Daoy (cell line): ENCODE data around the gene SAMD11. TPM values are rescaled to one million over a fixed set of nuclear protein-coding genes. Genes with fewer than 3 reads are reported as not detected.
"Not testable (repeated sequence)": the region's sequence is repeated elsewhere in the genome, so short reads cannot be mapped to it uniquely, and the experiment has no call there.

Experiments
- DNase-seq: peaks from one replicate; pipeline ENCODE4 v3.0.0-alpha.2; 2015; ENCODE audit warnings: low read depth
- total RNA-seq: library from RNA; depleted of rRNA; stranded (reverse); fragments of >200 nt; shearing (Covaris generic); gene quantifications from 2 replicates; pipeline ENCODE4 v1.2.3, GENCODE V29; 2014

SAMD11 gene
- total RNA-seq, 1 experiment from 2014 or later = 24.3 TPM

- peak; percentile 88 for DNase-seq
Measured at GRCh38 chr1:975896-976683, 52.4 kb downstream of the SAMD11 start.

DNA sequence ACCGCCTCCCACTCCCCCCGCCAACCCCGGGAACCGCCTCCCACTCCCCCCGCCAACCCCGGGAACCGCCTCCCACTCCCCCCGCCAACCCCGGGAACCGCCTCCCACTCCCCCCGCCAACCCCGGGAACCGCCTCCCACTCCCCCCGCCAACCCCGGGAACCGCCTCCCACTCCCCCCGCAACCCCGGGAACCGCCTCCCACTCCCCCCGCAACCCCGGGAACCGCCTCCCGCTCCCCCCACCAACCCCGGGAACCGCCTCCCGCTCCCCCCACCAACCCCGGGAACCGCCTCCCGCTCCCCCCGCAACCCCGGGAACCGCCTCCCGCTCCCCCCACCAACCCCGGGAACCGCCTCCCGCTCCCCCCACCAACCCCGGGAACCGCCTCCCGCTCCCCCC lies 53.1 kb downstream of the SAMD11 start:
- DNase-seq = not testable (repeated sequence)

GRCh38 chr1:978069-978834 lies 54.5 kb downstream of the SAMD11 start:
- DNase-seq = no peak

GRCh38 chr1:978835-979743 lies 55.4 kb downstream of the SAMD11 start:
- DNase-seq = no peak

DNA sequence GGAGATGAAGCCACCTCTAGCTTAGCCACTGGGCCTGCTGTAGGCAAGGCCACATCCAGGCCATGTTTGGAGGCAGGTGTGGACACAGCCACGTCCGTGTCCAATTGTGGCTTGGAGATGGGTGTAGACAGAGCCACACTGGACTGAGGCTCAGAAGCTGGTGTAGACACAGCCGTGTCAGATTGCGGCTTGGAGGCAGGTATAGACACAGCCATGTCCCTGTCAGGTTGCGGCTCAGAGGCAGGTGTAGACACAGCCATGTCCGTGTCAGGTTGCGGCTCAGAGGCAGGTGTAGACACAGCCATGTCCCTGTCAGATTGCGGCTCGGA lies 56.0 kb downstream of the SAMD11 start:
- DNase-seq = no peak

- DNase-seq = no peak
Measured at GRCh38 chr1:980137-980571, 56.4 kb downstream of the SAMD11 start.

GRCh38 chr1:980602-981395 lies 57.1 kb downstream of the SAMD11 start:
- no peak for DNase-seq

- DNase-seq = no peak
Measured at GRCh38 chr1:981491-981954, 57.8 kb downstream of the SAMD11 start.

DNA sequence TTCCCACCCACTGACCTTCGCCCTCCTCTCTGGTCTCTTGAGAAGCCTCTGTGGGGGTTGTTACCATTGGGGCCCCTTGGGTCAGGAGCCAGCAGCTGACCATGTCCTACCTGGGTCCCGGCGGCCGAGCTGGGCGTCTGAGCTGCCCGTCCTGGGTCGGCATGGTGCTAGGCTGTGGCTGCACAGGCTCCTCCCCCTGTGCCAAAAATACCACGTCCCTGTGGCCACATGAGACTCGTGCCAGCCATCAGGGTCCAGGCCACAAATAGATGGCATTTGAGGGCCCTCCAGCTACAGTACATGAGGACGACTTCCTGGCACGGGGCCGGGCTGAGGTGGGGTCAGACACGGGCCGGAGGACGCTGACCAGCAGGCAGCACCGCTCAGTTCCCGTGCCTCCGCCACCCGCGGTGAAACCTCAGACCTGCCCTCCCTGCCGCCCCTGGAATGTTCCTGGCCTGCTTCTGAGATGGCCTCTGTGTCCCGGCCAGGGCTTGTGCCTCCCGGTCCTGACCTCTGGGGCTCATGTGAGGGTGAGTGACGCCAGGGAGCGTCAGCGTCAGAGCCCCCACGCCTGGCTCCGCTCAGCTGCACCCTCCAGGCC lies 58.3 kb downstream of the SAMD11 start, which contains the start of gene PERM1:
PERM1 (minus strand) TSS at position 139 of the 604 bp plus-strand sequence. CDS start 1,064 bp downstream, outside the sequence.
- no peak for DNase-seq

DNA sequence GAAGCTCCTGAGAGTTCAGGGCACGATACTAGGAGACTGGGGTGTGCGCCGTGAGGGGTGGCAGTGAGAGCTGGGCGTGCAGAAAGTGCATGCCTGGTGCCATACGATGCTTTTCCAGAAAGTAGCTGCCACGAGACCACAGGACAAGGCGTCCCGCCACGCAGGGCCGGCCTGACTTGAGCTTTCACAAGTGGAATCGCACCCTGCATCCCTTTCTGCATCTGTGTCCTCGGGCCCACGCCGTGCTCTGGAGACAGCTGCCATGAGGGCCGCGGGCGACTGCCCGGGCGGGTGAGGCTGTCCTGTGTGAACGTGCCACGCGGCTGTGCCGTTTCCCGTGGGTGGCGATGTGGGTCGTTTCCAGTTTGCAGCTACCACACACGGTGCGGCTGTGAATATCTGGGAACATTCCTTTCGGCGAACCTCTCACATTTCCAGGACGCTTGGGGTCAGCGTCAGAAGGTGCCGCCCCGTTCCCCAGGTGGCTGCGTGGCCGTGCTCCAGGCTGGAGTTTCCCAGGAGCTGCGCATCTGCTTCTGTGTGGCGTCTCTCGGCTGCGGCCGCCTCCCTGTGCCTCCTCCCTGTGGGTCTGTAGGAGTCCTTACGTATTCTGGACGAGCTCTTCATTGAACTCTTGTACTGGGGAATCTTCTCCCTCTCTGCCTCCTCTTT lies 59.2 kb downstream of the SAMD11 start:
- peak; percentile 35 for DNase-seq

DNA sequence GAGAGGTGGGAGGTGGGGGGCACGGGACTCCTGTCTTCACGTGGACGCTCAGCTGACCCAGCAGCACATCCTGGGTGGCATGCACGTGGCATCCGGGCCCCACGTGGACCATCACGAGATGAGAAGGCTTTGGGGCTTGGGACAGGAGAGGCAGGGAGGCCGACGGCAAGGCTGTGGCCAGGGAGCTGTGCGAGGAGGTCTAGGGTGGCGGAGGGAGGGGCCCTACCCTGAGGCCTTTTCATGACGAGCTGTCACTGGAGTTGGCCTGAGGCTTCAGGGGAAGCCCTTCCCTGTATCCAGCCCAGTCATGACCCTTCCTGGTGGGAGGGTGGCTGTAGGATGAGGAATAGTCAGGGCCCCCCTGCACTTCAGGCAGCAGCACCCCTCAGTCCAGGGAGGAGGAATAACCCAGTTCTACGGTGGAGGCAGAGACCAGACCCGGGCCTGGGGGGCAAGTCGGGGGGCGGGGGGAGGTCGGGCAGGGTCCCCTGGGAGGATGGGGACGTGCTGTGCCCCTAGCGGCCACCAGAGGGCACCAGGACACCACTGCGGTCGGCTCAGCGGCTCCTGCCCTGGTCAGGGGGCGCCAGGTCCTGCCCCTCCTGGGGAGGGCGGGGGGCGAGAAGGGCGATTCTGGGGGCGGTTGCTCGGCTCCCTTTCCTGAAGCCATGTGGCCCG lies 60.2 kb downstream of the SAMD11 start:
- peak; percentile 54 for DNase-seq

DNA sequence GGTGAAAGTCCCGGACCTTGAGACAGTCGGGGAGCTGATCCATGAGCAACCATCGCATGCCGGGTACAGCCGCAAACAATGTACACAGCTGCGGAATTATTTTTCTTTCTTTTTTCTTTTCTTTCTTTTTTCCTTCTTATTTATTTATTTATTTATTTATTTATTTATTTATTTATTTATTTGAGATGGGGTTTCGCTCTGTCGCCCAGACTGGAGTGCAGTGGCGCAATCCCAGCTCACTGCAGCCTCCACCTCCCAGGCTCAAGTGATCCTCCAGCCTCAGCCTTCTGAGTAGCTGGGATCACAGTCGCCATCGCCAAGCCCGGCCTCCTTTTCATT lies 60.7 kb downstream of the SAMD11 start:
- DNase-seq = no peak

DNA sequence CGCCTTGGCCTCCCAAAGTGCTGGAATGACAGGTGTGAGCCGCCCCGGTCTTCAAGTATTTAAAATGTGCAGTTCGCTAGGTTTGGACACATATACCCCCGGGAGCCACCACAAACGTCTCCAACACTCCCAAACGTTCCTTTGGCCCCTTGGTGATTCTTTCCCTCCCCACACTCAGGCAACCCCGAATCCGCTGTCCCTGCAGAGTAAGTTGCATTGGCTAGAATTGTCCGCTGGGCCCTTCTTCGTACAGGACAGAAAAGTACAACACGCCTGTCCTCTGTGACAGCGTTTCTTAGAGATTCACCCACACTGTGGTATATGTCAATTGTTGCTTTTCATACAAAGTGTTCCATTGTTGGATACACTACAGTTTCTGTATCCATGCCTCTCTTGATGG lies 61.4 kb downstream of the SAMD11 start:
- no peak for DNase-seq

- DNase-seq = not testable (repeated sequence)
Measured at GRCh38 chr1:988061-988460, 64.3 kb downstream of the SAMD11 start.

DNA sequence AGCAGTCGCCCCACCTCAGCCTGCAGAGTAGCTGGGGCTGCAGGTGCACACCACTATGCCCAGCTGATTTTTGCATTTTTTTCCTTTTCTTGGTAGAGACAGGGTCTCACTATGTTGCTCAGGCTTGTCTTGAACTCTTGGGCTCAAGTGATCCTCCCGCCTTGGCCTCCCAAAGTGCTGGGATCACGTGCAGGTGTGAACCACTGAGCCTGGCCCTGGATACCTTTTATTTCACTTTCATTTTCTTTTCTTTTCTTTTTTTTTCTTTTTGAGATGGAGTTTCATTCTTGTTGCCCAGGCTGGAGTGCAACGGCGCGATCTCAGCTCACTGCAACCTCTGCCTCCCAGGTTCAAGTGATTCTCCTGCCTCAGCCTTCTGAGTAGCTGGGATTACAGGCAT lies 67.6 kb downstream of the SAMD11 start:
- not testable (repeated sequence) for DNase-seq

GRCh38 chr1:991895-992294 lies 68.2 kb downstream of the SAMD11 start:
- no peak for DNase-seq

DNA sequence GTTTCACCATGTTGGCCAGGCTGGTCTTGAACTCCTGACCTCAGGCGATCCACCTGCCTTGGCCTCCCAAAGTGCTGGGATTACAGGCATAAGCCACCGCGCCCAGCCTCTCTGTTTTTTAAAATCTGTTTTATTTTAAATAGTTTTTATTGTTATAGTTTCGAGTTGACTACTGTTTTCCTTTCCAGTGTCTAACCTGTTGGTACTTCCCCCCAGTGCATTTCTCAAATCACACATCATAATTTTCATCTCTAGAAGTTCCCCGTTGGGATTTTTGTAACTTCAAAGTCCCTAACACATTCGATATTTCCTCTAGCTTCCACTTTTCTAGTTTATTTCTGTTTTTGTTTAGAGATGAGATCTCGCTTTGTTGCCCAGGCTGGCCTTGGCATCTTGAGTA lies 68.6 kb downstream of the SAMD11 start:
- DNase-seq = no peak

- no peak for DNase-seq
Measured at GRCh38 chr1:993379-993995, 69.8 kb downstream of the SAMD11 start.
